GM18511 (cell line): Measurements from ENCODE around the gene UACA.
"Not testable (repeated sequence)": the region's sequence is repeated elsewhere in the genome, so short reads cannot be mapped to it uniquely, and the experiment has no call there.

Experiments used
- ATAC-seq: cut with Tn5 transposase; IDR thresholded peaks from one replicate; pipeline ENCODE4 v1.9.1; 2021; ENCODE audit warnings: mild to moderate bottlenecking, moderate library complexity; ENCODE audit not compliant: unreplicated experiment

The UACA gene

GRCh38 chr15:70672081-70672480 lies 91.3 kb downstream of the UACA start:
- no peak for ATAC-seq

GRCh38 chr15:70670680-70671079 lies 92.7 kb downstream of the UACA start:
- ATAC-seq, result no peak

DNA sequence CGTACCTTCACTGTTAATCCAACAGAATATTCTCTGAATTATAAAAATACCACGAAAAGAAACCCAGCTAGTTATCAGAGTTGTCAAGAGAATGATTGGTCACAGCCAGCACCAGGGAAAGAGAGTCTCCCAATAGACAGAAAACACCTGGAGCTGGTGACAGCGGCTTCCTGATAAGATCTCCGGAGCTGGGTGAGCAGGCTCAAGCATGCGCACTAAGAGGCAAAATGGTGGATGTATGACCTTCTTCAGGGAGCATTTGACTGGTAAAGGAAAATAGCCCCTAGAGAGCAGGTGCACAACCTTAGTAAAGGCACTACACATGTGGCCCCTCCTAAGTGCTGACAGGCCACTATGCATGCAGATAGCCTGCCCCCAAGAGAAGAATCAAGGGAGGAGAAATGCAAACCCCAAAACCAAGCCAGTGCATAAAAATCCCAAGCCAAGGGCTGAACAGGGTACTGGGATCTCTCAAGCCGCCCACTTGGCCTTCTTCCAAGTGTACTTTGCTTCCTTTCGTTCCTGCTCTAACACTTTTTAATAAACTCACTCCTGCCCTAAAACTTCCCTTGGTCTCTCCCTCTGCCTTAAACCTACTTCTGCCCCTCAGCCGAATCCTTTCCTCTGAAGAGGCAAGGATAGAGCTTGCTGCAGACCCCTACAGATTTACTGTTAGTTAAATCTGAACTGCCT lies 93.2 kb downstream of the UACA start:
- no peak for ATAC-seq

- ATAC-seq, result no peak
Observed at GRCh38 chr15:70669006-70669602, 94.3 kb downstream of the UACA start.

DNA sequence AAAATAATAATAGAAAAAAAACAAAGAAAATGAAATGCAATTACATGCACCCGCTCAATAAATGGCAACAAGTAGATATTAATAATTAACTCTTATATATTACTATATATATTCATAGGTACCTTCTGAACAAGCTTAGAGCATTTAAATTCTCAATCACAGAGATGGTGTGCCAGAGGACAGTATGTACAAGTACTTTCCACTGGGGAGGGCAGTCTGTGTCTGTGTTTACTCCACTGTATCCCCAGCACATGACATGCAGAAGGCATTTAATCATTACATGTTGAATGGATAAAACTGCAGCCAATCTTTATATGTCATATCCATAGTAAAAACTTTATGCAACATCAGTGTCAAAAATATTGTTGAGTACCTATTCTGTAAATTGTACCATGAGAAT lies 97.8 kb downstream of the UACA start:
- ATAC-seq, result no peak

- no peak for ATAC-seq
Observed at GRCh38 chr15:70664494-70664893, 98.9 kb downstream of the UACA start.

- ATAC-seq, result not testable (repeated sequence)
Observed at GRCh38 chr15:70663069-70663468, 100.3 kb downstream of the UACA start.

DNA sequence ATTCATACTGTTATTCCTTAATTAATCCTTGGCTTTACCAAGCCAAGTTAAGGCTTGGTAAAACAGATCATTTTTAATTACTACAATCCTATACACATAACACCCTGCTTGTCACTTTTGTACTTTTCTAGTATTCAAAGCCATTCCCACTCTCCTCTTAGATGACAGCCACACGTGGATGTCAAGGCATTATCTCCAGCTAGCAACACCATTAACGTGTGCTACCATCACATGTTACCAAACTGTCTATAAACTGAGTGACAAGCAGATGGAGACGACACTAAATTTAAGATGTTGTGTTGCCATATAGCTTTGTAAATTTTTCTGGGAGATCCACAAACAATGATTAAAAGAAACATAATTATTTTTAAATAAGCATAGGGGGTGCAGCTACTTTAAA lies 103.7 kb downstream of the UACA start:
- no peak for ATAC-seq

DNA sequence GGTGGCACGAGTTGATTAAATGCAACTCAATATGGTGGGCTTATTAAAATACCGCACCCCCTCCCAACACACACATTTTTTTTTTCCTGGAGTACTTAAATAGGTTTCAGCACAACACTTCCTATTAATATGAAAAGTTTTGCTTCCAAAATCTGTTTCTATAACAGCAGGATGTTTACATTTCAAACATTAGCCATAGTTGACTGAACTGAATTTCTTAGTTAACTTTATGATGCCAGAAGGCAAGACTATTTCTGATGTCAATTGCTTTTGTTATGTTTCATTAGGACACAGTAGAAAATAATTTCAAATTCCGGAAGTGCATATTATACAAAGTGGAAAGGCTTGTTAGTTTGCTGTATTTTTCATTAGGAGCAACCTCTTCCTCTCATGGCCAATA lies 104.7 kb downstream of the UACA start:
- no peak for ATAC-seq

DNA sequence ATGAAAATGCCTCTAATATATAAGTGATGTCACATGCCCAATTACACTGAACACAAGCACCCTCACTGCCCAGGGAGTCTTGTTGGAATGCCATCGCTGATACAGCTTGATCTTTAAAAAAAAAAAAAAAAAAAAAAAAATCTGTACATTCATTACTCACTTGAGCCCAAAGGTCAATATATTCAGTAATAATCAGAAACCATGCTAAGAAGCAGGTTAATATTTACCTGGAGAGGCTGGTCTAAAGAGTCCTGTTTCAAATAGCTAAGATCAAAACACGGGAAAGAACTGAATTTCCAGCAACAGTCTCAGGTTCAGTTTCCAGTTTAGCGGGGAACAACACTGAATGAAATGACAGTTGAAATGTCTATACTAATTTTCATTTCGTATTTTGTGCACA lies 109.9 kb downstream of the UACA start:
- ATAC-seq, result no peak

DNA sequence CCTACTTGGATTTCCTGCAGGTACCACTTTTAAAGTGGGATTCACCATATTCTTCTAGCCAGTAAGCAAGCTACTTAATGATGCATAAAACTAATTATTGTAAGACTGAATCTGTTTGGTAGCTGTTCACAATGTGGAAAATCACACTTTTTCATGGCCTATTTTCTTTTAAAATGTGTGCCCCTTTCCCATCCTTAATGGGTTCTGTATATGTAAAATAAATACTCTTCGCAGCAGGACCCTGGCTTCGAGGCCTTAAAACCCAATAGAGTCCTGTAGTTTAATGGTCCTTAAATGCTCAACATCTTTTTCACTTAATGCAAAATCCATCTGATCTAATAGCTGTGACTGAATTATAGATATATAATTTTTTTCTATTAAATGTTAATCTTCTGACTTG lies 111.0 kb downstream of the UACA start:
- ATAC-seq, result no peak

DNA sequence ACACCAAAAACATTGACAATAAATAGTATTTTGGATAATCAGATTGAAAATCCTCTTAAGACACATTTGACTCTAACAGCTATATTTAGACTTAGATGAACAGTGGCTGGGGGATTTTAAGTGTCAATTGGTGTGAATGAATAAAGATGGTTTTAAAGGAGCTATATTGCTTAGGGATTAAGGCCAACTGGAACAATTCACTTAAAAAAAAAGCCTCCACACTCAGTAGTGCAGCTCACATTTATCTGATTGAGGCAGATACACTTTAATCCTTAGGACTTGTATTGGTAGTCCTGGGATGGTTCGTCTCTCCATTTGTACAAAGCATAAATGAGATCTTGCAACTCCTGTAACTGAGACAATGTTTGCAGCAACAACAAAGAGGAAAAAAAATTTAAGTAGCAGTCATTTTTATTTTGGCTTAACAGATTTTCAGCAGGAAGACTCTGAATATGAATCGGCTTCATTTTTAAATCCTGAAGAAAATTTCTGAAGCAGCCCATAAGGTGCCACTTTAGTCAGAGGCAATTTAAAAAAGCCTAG lies 112.0 kb downstream of the UACA start:
- no peak for ATAC-seq

DNA sequence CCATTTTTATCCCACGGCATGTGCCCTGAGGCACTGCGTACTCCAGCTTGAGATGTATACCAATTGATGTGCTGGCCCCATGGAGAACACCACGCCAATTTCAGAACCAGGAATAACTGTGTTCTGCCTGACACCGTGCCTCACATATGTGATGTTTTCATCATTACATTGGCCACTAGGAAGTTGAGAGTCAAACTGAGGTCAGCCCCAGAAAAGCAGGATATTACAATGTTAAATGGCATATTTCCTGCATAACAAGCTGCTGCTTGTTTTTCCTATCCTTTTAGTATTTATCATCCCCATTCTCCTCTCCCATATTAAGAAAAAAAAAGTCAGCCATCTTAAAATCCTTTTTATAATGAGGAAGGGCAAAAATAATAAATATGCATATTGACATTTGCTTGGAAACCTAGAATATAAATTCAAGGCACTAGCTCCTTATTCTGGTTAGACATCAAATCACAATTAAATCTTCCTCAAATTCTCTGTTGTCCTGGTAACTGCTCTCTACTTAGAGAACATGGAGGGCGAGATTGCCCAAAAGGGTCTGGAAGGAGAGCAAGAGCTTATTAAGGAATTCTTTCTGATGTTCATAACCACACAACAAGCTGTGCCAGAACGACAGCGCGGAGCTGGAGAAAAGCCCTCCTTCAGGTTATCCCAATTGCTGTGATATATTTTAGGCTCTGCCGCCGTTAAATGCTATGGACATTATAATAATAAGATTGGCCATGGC lies 112.6 kb downstream of the UACA start:
- ATAC-seq, result no peak

DNA sequence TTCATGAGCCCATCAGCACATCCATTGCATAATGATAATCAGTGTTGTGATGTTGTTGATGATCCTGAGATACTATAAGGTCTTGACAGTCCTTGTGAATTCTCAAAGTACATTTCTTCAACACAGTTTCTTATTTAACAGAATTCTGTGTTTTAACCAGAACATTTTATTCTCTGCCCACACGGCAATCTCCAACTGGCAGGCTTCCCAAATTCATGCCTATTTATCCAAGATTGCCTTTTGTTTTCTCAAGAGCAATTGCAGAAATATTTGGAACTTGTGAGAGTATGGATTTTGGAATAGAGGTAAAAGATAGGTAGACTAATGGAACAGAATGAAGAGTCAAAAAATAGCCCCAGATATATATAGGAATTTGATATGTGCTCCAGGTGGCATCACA lies 116.0 kb downstream of the UACA start:
- ATAC-seq, result no peak

GRCh38 chr15:70646169-70646568 lies 117.2 kb downstream of the UACA start:
- ATAC-seq, result no peak

- ATAC-seq, result no peak
Observed at GRCh38 chr15:70643783-70644125, 119.6 kb downstream of the UACA start.

GRCh38 chr15:70643106-70643782 lies 120.1 kb downstream of the UACA start:
- ATAC-seq, result no peak

- no peak for ATAC-seq
Observed at GRCh38 chr15:70636540-70637165, 126.7 kb downstream of the UACA start.

DNA sequence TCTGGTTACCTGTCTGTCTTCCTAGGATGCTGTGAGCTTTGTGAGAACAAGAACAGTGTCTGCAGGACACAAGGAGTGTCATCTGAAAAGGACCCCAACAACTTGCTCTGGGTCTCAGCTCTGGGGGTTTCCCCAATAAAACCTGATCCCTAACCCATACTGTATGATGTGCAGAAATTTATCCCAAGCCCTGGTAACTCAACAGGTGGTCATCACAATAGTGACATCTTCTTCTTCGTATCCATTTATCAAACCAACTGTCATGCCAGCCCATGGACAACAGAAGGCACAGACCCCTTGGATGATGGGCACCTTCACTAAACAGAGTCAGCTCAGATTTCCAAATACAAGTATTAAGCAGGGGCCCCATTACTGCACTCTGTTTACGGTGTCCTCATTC lies 127.5 kb downstream of the UACA start:
- no peak for ATAC-seq

DNA sequence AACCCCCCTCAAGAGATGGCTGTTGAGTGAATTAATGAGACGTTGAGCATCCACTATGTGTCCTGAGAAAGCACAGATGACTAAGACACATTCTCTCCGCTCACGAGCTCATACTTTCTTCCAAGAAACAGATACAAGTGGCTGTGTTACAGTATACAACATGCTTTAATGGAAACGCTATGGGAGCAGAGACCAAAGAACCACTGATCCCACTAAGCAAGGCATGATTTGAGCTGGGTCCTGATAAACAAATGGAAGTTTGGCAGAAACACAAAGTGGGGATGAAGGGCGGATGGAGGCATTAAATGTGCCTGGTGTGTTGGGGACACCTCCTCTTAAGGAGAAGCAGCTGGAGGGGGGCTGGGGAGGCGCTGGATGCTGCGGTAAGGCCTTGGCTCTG lies 129.4 kb downstream of the UACA start:
- ATAC-seq, result no peak
